COLO668 (cell line): ENCODE data around the gene SPO11.
A peak's percentile ranks its signal among the peaks of the same experiment; 100 is the strongest.

Experiments used
- DNase-seq: peaks from one replicate; lab custom pipeline; 2025; ENCODE audit not compliant: unreplicated experiment; lab: John Stamatoyannopoulos, UW

SPO11 gene

GRCh38 chr20:57389695-57390603 lies 60.3 kb downstream of the SPO11 start:
- peak; percentile 58 for DNase-seq

GRCh38 chr20:57390604-57391438 lies 61.2 kb downstream of the SPO11 start, which contains the start of gene RBM38:
RBM38 (plus strand) TSS chr20:57391396; CDS start chr20:57391582, 186 bp downstream.
- DNase-seq, result peak; percentile 92

- peak; percentile 81 for DNase-seq
These were observed 62.1 kb downstream of the SPO11 start for GRCh38 chr20:57391439-57392301.

- DNase-seq, result peak; percentile 74
These were observed 63.1 kb downstream of the SPO11 start for GRCh38 chr20:57392512-57393271.
